Pulmonary artery endothelial cell (primary cell): ENCODE data around the gene LRRC27. TPM values are rescaled to one million over a fixed set of nuclear protein-coding genes. Genes with fewer than 3 reads are reported as not detected.
A peak's percentile ranks its signal among the peaks of the same experiment; 100 is the strongest.
"Not testable (repeated sequence)": the region's sequence is repeated elsewhere in the genome, so short reads cannot be mapped to it uniquely, and the experiment has no call there.

Experiments used
- DNase-seq: peaks from one replicate; pipeline ENCODE4 v3.0.0-alpha.2; 2011; ENCODE audit warnings: low read depth, low spot score
- total RNA-seq: library from RNA; depleted of rRNA; stranded (reverse); fragments of >200 nt; gene quantifications from 2 replicates; pipeline ENCODE4 v1.2.3, GENCODE V29; 2014

LRRC27 gene
- total RNA-seq = 9.2 and 9.3 TPM in 2 replicates

DNA sequence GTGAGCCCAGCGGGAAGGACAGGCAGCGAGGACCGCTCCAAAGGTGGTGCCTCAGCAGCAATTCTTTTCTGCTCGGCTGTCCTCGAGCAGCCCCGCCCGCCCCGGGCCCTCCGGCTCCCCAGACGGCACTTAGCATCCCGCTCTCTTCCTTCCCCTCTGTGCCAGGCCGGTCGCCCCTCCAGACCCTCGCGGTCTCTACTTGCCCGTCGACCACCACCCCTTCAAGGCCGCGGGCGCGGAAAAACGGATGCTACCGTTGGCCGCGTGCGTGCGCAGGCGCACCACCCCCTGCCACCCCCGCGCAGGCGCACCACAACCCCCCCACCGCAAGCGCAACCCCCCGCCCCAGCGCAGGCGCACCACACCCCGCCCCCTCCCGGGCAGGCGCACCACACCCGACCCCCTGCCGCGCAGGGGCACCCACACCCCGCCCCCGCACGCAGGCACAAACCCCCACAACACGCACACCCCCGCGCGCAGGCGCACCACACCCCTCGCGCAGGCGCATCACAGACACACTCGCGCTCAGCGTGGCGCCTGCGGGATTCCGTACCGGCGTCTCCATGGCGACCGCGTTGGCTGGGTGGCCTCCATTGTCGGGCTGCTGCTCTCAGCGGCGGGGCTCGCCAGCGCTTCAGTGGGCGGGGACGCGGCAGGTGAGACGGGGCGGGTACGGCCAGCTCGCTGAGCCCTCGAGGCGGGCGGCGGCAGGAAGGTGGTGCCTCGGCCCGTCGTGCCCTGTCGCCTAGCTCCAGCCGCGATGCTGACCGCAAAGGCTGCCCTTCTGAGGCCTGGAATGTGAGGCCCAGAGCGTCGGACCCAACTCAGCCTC is at the start of gene LRRC27:
TSS of gene LRRC27 (plus strand) at position 593 of the 832 bp plus-strand sequence. CDS start 1,332 bp downstream, outside the sequence.
- peak; percentile 89 for DNase-seq

DNA sequence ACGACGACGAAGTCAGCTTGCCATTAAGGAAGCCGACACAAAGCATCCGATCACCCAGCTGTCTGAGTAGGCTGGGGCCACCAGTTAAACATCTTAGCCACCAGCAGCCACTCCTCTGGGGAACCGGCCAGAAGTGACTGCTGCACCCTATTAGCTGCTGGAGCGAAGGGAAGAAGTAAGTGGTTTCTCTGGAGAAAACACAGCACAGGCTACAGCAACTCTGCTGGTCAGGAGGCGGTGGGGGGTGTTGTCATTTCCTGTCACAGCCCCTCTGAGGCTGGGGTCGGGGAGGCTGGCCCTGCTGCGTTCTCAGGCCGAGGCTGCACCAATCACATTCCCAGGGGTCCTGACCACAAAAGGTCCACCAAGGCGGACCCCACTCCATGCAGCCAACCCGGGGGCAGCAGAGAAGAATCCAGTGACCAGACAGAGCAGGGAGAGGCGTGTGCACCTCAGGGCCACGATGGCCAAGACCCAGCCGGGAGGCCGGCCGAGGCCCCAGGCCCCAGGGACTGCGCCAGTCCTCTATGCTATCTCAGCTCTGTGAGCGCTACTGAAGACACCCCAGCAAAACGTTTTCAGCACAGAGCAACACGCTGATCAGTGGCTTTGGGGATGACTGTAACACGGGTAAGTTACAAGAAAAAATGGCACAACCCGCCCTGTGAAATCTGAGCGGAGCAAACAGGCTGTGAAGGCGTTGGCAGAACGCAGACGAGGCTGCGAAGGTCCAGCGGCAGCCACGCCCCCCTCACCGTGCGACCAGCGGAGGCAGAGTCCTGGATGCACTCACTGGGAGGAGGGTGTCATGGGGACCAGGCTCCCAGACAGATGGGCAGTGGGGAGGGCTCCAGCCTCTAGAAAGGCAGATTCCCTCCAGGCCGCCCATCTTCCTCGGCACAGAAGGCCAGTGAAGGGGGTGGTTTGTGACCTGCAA is 49.1 kb upstream of the LRRC27 start:
- no peak for DNase-seq

DNA sequence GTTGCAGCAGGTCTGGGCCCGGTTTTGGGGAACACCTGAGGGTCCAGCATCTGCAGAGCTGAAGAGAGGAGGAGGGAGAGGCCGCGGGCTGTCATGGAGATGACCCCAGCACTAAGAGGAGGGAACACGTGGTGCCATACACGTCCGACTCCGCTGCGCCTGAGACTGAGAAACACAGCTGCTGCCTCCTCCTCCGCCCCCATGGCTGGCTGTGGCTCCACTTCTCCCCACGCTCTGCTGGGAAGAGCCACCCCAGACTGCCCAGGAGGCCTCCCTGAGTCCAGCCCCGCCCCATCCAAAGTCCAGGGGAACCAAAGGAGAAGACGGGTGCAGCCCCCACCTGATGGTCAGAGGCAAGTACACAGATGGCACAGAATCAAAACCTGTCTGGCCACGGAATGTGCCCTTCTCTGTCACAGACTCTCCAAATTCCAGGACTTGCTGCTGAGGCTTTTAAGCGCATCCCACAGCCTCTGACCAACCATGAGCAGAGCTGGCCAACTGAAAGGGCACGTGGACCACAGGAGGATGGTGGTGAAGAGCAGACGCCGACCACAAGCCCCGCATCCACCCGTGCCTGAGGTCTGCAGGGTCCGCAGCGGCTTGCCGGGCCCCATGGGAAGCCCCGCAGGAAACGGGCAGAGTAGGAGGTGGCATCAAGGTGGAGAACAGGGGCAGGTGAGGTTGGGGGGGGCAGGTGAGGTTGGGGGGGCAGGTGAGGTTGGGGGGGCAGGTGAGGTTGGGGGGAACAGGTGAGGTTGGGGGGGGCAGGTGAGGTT is 48.2 kb upstream of the LRRC27 start:
- no peak for DNase-seq

DNA sequence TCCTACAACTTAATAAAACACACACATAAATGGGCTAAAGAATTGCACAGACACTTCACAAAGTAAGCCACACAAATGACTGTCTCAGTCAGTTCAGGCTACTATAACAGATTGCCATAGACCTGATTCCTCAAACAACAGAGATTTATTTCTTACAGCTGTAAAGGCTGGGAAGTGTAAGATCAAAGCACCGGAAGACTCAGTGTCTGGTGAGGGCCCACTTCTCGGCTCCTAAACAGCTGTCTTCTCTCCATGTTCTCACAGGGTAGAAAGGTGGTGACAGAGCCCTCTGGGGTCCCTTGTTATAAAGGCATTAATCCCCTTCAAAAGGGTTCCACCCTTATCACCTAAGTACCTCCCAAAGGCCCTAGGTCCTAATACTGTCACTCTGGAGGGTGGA is 42.6 kb upstream of the LRRC27 start:
- DNase-seq = no peak

DNA sequence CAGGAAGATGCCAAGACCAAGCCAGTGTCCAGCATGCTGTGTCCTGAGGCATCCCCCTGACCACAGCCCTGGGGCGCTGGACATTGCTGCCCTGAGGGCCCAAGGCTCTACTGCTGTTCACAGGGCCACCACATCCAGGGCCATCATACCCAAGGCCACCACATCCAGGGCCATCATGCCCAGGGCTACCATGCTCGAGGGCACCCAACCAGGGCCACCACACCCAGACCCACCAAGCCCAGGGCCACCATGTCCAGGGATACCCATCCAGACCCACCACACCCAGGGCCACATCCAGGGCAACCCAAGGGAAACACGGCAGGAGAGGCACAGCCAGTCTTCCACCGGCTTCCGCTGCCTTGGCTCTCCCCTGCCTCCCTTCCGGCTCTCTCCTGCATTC is 41.4 kb upstream of the LRRC27 start:
- DNase-seq = no peak

DNA sequence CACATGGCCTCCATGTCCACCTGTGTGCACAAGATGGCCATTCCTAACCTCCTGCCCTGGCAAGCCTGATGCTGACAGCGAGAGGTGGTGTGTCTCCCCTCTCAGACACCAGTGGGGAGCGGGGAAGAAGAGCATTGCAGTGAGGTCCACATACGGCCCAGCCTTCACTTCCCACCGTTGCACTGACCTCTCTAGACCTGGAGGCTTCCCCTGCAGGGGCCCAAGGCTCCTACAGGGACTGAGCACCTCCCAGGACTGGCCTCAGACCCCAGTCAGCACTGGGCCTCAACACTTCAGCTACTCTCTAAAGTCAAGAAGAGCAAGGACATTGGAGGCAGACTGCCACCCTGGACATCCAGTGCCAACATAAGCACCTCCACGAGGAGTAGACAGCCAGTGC is 40.2 kb upstream of the LRRC27 start:
- no peak for DNase-seq

DNA sequence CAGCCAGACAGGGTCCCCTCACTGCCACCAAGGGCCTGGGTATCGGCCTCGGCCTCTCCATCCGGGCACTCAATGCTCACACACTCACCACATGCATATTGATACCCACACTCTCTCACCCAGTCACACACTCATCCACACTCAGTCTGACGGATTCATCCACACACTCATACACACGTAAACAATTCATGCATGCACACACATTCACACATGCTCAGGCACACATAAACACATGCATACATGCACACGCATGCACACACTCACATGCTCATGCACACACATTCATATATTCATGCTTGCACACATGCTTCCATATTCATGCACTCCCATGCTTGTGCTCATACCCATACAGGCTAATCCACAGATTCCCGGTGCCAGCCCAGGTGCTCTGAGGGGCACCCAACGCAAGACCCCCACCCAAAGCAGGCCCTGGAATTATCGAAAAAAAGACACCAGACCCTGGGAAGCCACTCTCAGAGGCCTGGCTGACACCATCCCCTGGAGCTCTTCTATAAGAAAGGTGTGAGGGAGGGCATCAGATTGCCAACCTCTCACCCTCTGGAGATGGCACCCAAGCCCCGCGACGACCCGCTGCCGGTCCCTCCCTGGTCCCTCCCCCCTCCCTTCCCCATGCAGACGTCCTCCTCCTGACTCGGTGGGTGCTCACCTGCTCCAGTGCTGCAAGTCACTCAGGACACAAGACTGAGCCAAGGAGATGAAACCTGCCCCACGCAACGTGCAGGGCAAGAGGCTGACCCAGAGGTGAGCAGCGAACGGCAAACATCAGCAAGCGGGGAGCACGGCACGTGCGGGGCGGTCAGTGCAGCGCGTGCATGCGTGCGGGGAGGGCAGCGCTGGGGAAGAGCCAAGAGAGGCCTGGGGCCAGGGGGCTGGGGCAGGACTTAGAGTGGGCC is 39.4 kb upstream of the LRRC27 start:
- no peak for DNase-seq

DNA sequence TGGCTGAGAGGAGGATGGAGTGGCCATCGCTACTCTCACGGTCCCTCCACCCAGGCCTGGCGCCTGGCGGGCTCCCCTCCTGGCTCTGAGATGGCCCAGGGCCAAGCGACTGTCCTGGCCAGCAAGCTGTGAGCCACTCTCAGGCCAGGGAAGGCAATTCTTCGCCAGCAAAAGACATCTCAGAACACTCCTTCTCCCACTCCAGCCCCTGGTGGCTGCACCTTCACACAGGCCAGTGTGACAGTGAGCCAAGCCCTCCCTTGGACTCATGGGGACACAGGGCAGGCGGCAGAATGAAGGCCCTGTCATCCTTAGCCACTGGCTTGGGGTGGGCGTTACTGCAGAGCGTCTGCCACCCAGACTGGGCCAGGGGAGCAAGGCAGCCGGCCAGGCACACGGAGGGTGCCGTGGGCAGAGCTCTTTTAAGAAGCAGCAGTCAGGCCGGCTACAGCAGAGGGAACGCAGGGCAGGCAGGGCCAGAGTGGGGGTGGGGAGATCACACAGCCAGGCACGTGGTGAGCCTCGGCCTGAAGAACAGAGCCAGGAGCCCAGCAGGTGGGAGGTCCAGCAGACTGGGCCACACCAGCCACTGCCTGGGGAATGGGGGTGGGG is 38.7 kb upstream of the LRRC27 start:
- no peak for DNase-seq

DNA sequence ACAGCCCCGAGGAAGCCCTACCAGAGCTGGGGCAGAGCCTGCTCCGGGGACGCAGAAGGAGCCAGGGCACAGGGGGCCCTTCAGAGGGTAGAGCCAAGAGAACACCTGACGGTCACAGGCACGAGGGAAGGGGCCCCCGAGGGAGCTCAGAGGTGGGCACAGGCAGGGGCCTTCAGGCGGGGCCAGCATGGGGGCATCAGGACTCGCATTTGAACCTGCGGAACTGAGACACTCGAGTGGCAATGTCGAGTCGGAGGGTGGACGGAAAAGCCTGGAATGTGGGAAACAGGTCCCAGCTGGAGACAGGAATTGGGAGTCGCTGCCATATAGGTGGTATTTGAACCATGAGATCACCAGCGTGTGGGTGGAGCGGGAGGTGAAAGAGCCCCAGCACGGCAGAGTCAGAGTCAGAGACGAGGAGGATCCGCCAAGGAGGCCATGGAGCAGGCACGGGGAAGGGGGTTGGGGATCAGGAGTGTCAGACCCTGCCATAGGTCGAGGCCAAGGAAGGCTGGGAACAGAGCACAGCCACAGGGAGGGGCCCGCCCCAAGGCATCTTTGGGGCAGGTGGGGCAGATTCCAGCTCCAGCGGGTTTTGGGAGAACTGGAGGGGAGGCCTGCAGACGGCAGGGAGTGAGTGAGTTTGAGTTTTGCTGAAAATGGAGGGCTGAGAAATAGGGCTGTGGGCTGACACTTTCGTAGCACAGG is 38.0 kb upstream of the LRRC27 start:
- DNase-seq = no peak

DNA sequence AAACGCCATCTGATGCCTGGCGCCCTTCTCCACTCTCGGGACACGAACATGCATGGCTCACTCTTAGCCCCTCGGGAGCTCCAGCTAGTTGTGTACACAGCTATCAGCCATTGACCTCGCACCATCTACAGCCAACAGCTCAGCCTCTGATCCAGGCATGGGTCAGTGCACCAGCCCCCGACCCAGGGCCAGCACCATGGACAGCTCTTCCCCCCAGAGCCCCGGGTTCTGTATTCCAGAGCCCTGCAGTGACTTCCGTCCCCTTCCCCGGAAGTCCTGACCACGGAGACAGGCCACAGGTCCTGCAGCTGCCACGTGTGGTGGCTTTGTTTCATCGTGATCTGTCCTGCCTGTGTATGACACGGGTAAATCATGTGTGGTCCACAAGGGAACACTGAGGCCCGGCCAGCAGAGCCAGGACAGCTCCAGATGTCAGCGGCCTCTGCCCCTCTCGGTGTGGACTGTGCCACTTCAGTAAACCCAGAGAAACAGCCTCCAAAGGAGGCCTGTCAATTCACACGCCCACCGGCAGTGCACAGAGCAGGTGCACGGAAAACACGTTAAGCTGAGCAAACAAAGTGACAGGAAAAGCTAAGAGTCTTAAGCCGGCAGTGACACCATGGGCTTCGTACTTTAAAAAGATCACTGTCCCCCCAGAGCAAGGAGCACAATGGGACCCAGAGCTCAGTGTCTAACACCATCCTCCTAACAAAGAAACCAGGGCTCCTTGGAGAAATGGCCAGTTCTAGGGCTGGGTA is 37.3 kb upstream of the LRRC27 start:
- no peak for DNase-seq

DNA sequence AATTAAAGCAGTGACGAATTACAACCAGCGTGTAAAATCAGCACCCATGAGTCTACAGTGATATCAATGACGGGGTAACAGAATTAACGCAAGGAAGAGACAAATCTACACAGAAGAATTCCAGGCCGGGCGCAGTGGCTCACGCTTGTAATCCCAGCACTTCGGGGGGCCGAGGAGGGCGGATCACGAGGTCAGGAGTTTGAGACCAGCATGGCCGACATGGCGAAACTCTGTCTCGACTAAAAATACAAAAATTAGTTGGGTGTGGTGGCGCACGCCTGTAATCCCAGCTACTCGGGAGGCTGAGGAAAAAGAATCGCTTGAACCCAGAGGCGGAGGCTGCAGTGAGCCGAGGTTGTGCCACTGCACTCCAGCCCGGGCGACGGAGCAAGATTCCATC is 36.5 kb upstream of the LRRC27 start:
- not testable (repeated sequence) for DNase-seq

DNA sequence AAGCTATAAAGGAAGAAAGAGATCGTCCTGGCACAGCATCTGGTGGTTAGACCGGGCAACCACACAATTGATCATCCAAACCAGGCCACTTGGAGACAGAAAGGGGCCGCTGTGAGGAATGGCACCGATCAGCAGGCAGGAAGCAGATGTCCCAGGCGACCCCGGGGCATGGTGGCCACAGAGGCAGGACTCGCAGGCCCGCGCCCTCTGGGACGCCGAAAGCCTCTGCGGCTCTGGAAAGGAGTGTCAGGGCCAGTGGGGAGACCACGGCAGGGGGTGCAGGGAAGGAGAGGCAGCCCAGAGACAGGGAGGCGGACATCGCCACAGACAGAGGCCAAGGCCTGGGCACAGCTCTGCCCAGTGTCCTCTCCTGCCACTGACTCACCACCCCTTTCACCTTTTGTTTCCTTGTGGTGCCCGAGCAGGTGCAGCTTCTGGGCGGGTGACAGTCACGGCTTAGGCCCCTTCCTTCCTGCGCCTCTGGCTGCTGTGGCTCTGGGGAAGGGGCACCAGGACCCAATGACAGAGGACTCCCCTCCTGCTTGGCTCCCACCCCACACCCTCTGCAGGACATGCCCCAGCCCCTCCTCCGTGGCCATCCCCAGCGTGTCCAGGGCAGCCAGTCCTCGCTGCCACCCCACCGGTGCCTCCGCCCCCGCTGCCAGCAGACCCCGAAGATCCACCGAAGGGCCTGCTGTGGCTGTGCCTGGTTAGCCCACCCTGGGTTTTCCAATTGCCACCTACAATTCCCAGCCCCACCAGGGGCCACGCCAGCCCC is 35.1 kb upstream of the LRRC27 start:
- DNase-seq = no peak

DNA sequence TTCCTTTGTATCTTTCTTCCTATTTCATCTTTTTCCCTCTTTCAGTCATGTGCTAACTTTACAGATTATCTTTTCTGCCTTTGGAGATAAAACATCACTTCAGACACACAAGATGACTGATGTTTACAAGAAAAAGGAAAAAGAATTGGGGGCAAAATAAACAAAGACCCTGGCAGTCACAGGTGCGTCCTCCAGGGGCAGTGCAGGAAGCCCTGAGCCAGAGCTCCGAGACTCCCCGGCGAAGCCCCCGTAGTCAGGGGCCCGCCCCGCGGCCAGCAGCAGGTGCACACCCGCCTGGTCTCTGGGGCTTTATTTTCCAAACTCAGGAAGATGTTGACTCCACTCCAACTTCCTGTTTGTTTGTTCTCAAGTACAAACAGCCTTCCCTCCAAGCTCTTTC is 34.5 kb upstream of the LRRC27 start:
- no peak for DNase-seq

DNA sequence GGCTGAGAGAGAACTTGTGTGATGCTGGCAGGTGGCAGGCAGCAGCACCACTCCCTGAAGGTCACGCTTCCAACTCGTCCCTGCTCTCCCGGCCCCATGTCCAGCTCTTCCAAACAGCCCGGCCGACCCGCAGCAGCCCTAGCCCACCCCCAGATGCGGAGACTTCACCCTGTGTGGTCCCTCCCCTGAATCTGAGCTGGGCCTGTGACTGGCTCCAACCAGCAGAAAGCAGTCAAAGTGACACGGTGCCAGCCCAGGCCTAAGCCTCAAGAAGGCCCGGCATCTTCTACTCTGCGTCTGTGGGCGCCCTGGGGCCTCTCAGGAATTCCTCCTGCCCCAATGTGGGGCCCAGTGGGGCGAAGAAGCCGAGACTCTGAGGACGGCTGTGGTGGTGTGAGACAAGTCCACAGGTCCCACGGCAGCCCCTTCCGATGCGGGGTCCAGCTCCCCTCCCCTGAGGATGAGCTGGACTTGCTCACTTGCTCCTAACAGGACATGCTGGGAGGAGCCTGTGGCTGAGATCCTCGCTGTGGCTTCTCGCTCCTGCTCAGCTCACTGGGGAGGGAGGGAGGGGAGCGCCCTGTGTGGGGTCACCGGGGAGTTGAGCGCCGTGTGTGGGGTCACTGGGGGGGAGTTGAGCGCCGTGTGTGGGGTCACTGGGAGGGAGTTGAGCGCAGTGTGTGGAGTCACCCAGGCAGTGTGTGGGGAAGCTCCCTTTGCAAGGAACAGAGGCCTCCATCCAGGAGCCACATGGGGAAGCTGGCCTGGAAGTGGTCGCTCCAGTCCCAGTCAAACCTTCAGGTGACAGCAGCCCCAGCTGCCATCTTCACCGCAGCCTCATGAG is 33.7 kb upstream of the LRRC27 start:
- no peak for DNase-seq

DNA sequence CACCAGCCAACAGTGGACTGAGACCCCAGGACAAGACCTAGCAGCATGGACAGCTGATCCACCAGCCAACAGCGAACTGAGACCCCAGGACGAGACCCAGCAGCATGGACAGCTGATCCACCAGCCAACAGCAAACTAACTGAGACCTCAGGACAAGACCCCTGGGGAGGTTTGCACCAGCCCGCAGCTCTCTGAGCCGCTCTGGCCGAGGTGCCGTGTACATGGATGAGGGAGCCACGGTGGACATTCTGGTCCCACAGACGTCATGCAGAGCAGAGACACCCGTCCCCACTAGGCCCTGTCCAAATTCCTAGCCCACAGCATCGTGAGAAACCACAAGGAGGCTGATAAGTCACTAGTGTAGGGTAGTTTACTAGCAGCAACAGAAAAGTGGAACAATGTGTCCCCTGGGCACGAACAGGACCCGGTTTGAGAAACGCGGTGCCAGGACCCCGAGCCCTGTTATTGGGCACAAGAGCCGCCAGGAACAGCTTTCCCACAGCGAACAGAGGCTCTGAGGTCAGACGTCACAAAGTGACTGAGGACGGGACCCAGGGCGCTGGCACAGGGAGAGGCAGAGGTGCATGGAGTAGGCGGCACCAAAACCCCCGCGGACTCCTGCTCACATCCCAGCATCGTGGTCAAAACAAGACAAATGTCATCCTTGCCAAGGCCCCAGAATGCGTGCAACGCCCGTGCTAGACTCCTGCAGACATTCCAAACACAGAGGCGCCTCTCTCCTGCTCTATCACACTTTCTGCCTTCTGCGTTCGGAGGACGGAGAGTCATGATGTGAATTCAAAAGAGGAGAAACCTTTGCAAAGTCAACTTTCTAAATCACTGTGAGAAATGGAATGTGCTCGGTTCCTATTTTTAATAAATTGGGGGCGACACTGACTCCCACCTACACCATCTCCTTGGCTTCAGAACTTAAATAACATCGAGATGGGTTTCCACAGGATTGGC is 32.3 kb upstream of the LRRC27 start:
- no peak for DNase-seq

DNA sequence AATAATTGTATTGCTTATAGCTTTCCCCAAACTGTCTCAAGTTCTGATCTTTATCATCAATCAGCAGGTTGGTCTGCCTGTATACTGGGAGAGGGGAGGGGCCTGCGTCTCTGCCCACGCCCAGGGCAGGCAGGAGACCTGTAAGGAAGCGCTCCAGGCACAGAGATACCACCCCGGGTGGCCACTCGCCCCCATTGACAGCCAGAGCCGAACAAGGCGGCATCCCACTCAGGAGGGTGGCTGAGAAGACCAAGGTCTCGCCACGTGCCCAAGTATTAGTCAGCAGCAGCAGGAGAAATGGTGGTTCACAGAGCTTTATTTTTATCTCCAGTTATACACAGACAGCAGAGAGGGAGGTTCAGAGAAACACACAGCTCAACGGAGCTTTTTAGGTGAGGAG is 31.4 kb upstream of the LRRC27 start:
- DNase-seq = no peak
